Effector memory CD4-positive, alpha-beta T cell (primary cell): Measurements from ENCODE around the gene RNFT2.

ENCODE experiments used
- DNase-seq, 3 donors: peaks; one replicate each; pipeline ENCODE4 v3.0.0-alpha.2; 2020
- H3K27ac ChIP-seq: 2 replicates; pipeline ENCODE4 v1.7.0; 2013; ENCODE audit warnings: mild to moderate bottlenecking, low read length, moderate library complexity; ENCODE audit not compliant: insufficient read depth, poor library complexity, severe bottlenecking
- H3K27me3 ChIP-seq: replicated peaks from 2 replicates; pipeline ENCODE4 v1.7.0; 2013; ENCODE audit warnings: mild to moderate bottlenecking, low read length; ENCODE audit not compliant: insufficient read depth, control insufficient read depth, poor library complexity, severe bottlenecking
- H3K36me3 ChIP-seq: 2 replicates; pipeline ENCODE4 v1.7.0; 2013; ENCODE audit warnings: mild to moderate bottlenecking, low read length, moderate library complexity; ENCODE audit not compliant: control insufficient read depth, insufficient read depth
- H3K4me1 ChIP-seq: 2 replicates; pipeline ENCODE4 v1.7.0; 2013; ENCODE audit warnings: low read length, mild to moderate bottlenecking; ENCODE audit not compliant: control insufficient read depth, insufficient read depth, poor library complexity, severe bottlenecking
- H3K4me3 ChIP-seq: 2 replicates; pipeline ENCODE4 v1.7.0; 2013; ENCODE audit warnings: low read length, low read depth, mild to moderate bottlenecking; ENCODE audit not compliant: insufficient read depth, poor library complexity, severe bottlenecking
- H3K9me3 ChIP-seq: 2 replicates; pipeline ENCODE4 v1.7.0; 2013; ENCODE audit warnings: mild to moderate bottlenecking, low read length, moderate library complexity; ENCODE audit not compliant: control insufficient read depth

Gene RNFT2

DNA sequence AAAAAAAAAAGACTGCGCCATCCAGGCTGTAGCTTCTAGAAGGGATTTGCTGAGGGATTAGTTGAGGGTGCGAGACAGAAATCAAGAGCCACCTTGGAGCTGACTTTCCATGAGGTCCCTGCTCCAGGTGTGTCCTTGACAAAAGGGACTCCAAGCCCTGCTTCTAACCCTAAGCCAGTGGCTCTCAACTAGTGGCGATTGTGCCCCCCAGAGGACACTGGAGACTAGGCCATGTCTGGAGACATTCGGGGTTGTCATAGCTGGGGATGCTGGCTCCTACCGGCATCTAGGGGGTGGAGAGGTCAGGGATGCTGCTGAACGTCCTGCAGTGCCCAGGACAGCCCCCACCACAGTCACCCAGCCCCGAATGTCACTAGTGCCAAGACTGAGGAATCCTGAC lies 40.8 kb upstream of the RNFT2 start:
- H3K27me3 ChIP-seq = no peaks in the 10 kb centered on the region
- H3K27ac ChIP-seq = no peak overlapping the region
- H3K36me3 ChIP-seq = no peaks in the 10 kb centered on the region
- H3K4me1 ChIP-seq = no peaks in the 10 kb centered on the region
- H3K4me3 ChIP-seq = no peak overlapping the region
- no peaks in the 10 kb centered on the region for H3K9me3 ChIP-seq
- DNase-seq = no peak

- no peak overlapping the region for H3K27ac ChIP-seq
- H3K4me1 ChIP-seq = no peaks in the 10 kb centered on the region
- no peaks in the 10 kb centered on the region for H3K9me3 ChIP-seq
- H3K27me3 ChIP-seq = no peaks in the 10 kb centered on the region
- no peaks in the 10 kb centered on the region for H3K36me3 ChIP-seq
- H3K4me3 ChIP-seq = no peak overlapping the region
- DNase-seq = no peak
Measured at GRCh38 chr12:116697716-116698115, 40.4 kb upstream of the RNFT2 start.

DNA sequence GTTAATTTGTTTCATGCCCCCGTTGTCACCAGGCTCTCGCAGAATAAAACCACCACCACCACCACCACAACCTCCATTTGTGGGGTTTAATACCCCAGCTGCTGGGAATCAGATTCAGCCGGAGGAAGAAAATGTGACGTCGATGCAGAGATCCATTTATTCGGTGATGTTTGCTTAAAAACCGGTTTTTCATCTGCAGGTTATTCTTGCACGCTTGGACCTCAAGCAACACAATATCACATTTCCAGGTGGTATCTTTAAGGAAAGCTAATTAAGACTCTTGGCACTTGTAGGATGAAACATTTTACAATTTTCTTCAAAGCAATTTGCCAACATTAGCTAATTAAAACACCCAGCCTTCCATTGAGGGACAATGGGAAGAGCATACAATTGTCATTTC lies 40.0 kb upstream of the RNFT2 start:
- Histone ChIP-seq H3K4me1 (no peaks in the 10 kb centered on the region), H3K27ac (no peak overlapping the region), H3K36me3 (no peaks in the 10 kb centered on the region), H3K27me3 (no peaks in the 10 kb centered on the region), H3K4me3 (no peak overlapping the region), H3K9me3 (no peaks in the 10 kb centered on the region)
- DNase-seq = no peak

DNA sequence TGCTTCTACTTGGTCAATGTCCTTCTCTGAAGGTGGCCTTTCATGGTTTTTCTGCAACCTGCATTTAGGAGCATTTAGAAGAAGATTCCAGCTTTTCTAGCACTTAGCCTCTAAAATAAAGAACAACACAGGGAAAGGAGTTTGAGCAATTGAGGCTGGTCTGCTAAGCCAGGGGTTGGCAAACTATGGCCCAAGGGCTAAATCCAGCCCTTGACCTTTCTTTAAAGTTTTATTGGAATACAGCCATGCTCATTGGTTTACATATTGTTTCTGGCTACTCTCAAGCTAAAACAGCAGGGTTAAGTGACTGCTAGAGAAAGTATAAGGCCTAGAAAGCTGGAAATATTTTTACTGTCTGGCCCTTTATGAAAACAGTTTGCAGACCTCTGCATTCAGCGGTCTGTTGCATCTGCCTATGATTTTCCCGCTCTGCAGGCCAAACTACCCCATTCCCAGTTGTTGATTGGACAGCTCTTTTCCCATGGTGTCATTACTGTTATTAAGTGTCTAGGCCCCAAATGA lies 39.5 kb upstream of the RNFT2 start:
- Histone ChIP-seq H3K27ac (no peak overlapping the region), H3K36me3 (no peaks in the 10 kb centered on the region), H3K27me3 (no peaks in the 10 kb centered on the region), H3K4me3 (no peak overlapping the region), H3K4me1 (peaks cover 2% of the 10 kb centered on the region), H3K9me3 (no peaks in the 10 kb centered on the region)
- no peak for DNase-seq

DNA sequence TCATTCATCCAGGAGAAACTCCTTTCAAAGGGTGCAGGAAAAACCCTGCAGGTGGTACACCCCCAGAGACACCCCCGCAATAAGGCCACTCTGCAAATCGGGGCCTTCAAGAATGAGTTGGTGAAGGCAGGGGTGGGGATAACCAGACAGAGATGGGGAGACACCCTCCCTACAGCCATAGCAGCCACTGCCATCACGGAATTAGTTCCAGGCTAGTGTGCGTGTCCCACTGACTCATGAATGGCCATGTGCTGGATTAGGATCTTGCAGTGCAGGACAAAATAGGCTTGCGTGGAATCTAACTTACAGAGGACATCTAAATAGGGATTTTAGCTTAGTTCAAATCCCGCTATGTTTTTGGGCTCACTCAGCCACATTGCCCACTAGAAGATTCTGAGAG lies 38.0 kb upstream of the RNFT2 start:
- peaks cover 2% of the 10 kb centered on the region for H3K4me1 ChIP-seq
- H3K36me3 ChIP-seq = no peaks in the 10 kb centered on the region
- no peak for DNase-seq

GRCh38 chr12:116701432-116701831 lies 36.7 kb upstream of the RNFT2 start:
- Histone ChIP-seq H3K9me3 (no peaks in the 10 kb centered on the region), H3K27me3 (no peaks in the 10 kb centered on the region), H3K4me1 (peaks cover 2% of the 10 kb centered on the region), H3K36me3 (no peaks in the 10 kb centered on the region), H3K4me3 (no peak overlapping the region), H3K27ac (no peak overlapping the region)
- DNase-seq = no peak

More for the DNA sequence above, 38.0 kb upstream of the RNFT2 start:
- Histone ChIP-seq H3K27me3 (no peaks in the 10 kb centered on the region), H3K27ac (no peak overlapping the region), H3K4me3 (no peak overlapping the region), H3K9me3 (no peaks in the 10 kb centered on the region)

DNA sequence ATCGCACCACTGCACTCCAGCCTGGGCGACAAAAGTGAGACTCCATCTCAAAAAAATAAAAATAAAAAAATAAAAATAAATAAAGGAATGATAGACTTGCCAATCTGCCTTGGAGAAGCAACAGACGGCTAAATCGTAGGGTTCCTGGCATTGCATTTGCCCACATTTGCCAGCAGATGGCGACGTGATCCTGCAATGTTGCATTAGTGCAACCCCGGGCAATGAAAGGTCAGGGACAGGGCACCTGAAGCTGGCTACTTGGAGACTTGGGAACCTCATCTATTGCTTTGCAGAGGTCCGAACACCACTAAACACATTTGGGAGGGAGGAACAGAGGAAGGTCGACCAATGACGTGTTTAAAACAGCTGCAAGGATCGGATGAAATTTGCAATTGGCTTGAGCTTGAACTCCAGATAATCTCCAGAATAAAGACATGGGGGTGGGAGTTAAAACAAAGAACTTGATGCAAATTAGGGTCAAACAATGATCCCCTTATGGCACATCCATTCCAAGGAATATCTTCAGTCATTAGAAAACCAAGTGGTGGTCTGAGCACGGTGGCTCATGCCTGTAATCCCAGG lies 34.8 kb upstream of the RNFT2 start:
- no peaks in the 10 kb centered on the region for H3K27me3 ChIP-seq
- H3K4me3 ChIP-seq = no peak overlapping the region
- no peaks in the 10 kb centered on the region for H3K9me3 ChIP-seq
- H3K36me3 ChIP-seq = no peaks in the 10 kb centered on the region
- H3K27ac ChIP-seq = no peak overlapping the region
- DNase-seq = peak; percentile 21 to 50 (median 27)
- H3K4me1 ChIP-seq = peaks cover 2% of the 10 kb centered on the region

DNA sequence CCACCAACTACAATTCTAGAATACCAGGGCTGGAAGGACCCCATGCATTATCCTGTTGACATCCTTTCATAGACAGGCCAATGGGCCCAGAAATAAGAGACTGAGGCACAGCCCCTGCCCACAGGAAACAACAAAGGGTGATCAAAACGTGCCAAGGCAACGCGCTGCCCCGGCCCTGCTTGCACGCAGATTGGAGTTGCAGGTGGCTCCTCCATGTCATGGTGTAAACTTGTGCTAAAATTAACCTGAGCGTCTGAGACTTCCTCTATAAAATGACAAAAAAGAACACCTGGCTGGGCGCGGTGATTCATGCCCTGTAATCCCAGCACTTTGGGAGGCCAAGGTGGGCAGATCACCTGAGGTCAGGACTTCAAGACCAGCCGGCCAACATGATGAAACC lies 30.4 kb upstream of the RNFT2 start:
- Histone ChIP-seq H3K4me3 (no peak overlapping the region), H3K27me3 (no peaks in the 10 kb centered on the region), H3K4me1 (peaks cover 7% of the 10 kb centered on the region), H3K27ac (no peak overlapping the region), H3K36me3 (no peaks in the 10 kb centered on the region), H3K9me3 (no peaks in the 10 kb centered on the region)
- no peak for DNase-seq

DNA sequence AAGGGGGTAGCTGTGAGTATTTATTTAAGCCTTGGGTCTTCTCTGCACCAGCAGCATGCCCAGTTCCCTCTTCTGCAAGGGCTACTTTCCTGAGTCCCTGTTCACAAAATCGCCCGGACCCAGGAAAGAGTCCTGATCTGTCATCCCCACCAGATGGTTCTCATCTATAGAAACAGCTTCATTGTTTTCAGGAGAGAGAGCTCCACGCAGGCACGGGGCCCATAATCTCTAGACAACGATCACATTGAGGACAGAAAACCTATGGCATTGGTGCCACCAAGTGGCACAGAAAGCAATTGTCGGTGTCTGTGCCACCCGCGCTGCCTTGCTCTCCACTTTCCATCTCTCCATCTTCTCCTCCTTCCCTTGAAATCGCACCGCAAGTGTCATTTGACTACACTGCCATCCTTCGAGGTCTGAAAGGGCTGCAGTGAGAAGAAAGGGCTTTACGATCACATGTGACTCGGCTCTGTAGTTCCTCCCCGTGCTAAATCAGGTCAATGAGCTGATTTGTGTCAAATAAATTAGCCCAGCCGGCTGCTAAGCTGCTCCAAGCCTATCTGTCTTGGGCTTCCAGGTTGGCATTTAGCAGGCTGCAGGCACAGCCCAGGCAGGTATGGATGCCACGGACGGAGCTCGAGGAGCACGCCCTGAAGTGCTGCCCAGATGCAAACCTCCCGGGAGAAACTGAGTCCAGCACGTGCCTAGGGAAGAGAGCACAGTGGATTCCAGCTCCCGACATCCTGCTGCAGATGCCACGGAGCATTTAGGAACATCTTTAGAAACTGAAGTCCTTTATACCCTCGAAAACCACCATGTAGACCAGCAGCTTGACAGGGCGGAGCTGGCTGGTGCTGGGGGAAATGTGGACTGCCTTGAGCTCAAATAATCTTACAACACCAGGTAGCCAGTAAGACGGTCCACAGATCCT lies 29.0 kb upstream of the RNFT2 start:
- H3K4me1 ChIP-seq = peaks cover 5% of the 10 kb centered on the region
- no peak overlapping the region for H3K4me3 ChIP-seq
- DNase-seq = peak in 2 of 3 donors; percentile 12 to 17
- no peaks in the 10 kb centered on the region for H3K9me3 ChIP-seq
- H3K27me3 ChIP-seq = no peaks in the 10 kb centered on the region
- no peaks in the 10 kb centered on the region for H3K36me3 ChIP-seq
- no peak overlapping the region for H3K27ac ChIP-seq

DNA sequence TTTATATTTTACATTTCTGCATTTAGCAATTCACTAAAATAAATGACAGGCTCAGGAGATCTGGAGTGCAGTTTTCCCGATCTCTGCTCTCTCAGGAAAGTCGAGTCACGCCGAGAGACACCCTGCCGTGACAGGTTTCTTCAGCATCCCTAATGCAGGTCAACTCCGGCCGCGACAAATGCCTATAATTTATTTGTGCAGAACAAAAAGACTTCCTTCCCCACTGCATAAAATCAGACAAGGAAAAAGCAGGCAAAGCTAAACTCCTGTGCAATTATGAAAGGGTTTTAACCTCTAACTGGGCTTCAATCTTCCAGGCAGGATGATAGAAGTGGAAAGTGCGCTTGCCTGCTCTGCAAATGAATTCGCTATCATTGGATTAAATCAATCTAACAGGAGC lies 28.3 kb upstream of the RNFT2 start:
- H3K27me3 ChIP-seq = no peaks in the 10 kb centered on the region
- no peaks in the 10 kb centered on the region for H3K9me3 ChIP-seq
- DNase-seq = no peak

More for the DNA sequence above, 28.3 kb upstream of the RNFT2 start:
- H3K36me3 ChIP-seq = no peaks in the 10 kb centered on the region
- no peak overlapping the region for H3K27ac ChIP-seq
- H3K4me3 ChIP-seq = no peak overlapping the region
- peaks cover 5% of the 10 kb centered on the region for H3K4me1 ChIP-seq
